Fibroblast of pulmonary artery (primary cell): ENCODE measurements around the gene ASCL5.
A peak's percentile ranks its signal among the peaks of the same experiment; 100 is the strongest.

Source experiments
- DNase-seq: peaks from one replicate; pipeline ENCODE4 v3.0.0-alpha.2; 2010; ENCODE audit warnings: low read depth
- H3K4me3 ChIP-seq: replicated peaks from 2 replicates; pipeline ENCODE4 v1.5.1; 2011; ENCODE audit warnings: low read depth, mild to moderate bottlenecking, control low read depth, low read length, moderate library complexity
- CTCF ChIP-seq: IDR thresholded peaks from 2 replicates; pipeline ENCODE4 v1.5.1; 2011; ENCODE audit warnings: mild to moderate bottlenecking, control low read depth, low read length, inconsistent platforms; ENCODE audit errors: missing control alignments

The ASCL5 gene

GRCh38 chr1:201125800-201126199, 1.2 kb downstream of the ASCL5 start:
- H3K4me3 ChIP-seq = no peak overlapping the region
- DNase-seq = no peak
- TF ChIP-seq CTCF = no peak

- no peak for DNase-seq
- no peak for TF ChIP-seq CTCF
- H3K4me3 ChIP-seq = no peak overlapping the region
These were observed 2.0 kb downstream of the ASCL5 start for GRCh38 chr1:201125019-201125418.

GRCh38 chr1:201123866-201124265, 3.1 kb downstream of the ASCL5 start:
- DNase-seq = no peak
- TF ChIP-seq CTCF = no peak
- no peak overlapping the region for H3K4me3 ChIP-seq

- no peak for DNase-seq
- H3K4me3 ChIP-seq = no peak overlapping the region
- TF ChIP-seq CTCF = no peak
These were observed 4.5 kb downstream of the ASCL5 start for GRCh38 chr1:201122321-201122957.

GRCh38 chr1:201119206-201120197, 7.5 kb downstream of the ASCL5 start:
- peak; percentile 72 for TF ChIP-seq CTCF
- peak; percentile 48 for DNase-seq

GRCh38 chr1:201116091-201116490, 10.9 kb downstream of the ASCL5 start:
- no peak for TF ChIP-seq CTCF
- no peak for DNase-seq

More at GRCh38 chr1:201119206-201120197, 7.5 kb downstream of the ASCL5 start:
- no peak overlapping the region for H3K4me3 ChIP-seq

More at GRCh38 chr1:201116091-201116490, 10.9 kb downstream of the ASCL5 start:
- no peak overlapping the region for H3K4me3 ChIP-seq
